ENCODE measurements around the gene VPS54.

VPS54 gene

DNA sequence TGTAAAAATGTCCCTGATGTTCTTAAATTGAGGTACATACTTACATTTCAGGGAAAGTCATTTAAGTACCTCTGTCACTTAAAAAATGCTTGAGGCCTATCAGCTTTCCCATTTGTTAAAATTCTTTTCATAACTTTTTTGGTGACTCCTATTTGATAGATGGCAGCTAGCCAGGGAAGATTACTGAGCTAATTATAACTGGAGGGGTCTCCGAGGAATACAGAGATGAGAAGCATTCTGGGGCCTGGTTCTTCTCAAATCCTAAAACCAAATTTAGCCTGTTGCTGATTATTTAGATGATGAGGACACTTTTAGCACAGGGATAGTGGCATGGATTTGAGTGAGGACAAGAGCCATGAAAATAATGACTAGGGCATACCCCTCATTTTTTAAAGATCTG is 172.7 kb downstream of the VPS54 start:
- no peak for DNase-seq (ENCODE audit: low read depth in 3 of 3, low spot score in 1 of 3)

DNA sequence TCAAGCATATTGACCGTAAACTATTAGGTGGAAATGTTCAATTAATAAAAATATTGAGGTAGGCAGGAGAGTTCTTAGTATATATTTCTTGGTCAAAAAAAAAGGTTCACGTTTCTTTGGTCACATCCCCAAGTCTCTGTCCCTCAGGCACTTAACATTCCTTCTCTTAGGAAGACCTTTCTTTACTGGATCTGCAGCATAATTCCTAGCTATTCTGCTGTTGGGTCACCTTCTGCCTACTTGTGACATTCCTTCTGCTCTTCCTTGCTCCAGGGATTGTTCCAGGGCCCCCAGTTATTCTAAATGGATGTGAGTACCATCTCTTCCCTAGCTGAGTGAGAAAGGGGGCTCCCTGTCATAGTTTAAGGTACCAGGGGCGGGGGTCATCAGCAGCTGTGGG is 173.4 kb downstream of the VPS54 start:
- no peak for DNase-seq (ENCODE audit: low read depth in 3 of 3, low spot score in 1 of 3)

DNA sequence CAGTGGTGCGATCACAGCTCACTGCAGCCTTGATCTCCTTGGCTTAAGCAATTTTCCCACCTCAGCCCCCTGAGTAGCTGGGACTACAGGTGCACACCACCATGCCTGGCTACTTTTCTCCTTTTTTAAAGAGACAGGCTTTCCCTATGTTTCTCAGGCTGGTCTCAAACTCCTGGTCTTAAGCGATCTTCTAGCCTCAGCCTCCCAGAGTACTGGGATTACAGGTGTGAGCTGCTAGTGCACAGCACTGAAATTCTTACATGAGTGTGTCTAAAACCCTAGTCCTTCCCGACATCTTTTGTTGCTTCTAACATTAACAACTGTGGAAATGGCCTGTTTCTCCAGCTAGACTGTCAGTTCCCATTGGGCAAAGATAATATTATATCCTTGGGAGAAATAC is 174.6 kb downstream of the VPS54 start:
- no peak for DNase-seq (ENCODE audit: low read depth in 3 of 3, low spot score in 1 of 3)

DNA sequence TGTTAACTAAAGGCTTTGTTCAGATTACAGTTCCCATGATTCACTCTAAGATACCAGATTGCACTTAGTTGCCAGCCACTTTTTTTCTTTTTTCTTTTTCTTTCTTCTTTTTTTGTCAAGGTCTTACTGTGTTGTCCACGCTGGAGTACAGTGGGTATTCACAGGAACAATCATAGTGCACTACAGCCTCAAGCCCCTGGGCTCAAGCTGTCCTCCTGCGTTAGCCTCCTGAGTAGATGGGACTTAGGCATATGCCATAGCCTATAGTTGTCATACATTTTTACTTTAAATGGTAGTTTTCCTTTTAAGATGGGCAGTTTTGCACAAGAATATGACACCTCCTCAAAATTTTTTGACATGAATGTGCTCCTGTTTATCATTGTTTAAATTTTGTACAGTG is 175.4 kb downstream of the VPS54 start:
- no peak for DNase-seq (ENCODE audit: low read depth in 3 of 3, low spot score in 1 of 3)

DNA sequence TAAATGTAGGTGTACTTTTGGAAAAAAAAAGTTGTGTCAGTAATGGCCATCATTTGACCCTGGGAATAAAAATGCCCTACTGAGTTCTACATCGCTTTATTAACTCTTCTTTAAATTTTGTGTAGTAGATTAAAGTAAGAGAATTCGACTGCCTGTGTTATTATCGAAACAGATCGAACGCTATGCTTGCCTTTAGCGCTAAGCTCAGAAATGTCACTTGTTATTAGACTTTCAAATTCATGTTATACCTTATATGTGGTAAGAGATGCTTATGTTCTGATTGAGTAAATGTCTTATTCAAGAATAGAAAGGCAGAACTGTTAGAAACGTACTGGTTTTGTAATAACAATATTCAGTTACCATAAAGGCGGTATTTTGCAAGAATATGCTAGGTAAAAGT is 176.1 kb downstream of the VPS54 start:
- no peak for DNase-seq (ENCODE audit: low read depth in 3 of 3, low spot score in 1 of 3)

DNA sequence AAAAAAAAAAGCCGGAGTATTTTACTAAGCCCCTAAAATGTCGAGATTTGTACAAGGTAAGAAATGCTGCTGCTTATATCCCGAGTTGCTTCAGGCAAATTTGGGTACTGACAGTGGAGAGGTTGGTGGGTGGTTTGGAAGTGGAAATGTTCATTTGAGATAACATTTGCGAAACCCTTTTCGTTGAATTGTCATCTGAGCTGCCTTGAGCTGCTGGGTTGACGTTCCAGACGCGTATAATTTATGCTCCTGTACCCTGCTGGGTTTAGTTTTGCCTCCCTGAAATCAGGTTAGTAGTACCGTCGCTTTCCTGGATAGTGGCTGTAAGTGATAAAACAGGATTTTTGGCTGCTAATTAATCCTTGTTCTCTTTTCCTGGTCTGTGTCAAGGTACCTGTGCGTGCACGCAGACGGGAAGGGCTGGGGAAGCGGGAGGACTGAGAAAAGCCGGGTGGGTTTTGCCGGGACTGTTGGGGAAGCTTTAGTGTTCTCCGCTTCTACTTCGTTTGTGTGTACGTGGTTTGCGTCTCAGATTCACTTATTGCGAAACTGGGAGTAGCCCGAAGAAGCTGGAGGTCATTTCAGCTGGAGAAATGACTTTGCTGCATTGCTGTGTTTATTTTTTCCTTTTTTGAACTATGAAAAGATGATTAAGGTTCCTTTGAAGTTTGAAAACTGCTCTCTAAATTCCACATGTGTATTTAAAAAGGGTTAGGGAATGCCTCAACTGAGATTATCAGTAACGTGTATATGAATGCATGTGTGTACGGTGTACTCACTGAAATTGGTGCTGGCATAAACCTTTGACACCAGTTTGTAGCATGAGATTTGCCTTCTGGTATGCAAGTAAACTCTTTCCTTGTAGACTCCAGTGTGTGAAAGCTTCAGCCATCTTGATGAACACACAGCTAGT is 176.8 kb downstream of the VPS54 start:
- no peak for DNase-seq (ENCODE audit: low read depth in 3 of 3, low spot score in 1 of 3)

All from stimulated activated CD4-positive, alpha-beta T cell treated with anti-CD3 and anti-CD28 coated beads, TNF-alpha, amount 100 ng/mL, for 1 hour (primary cell).